GM12878 (cell line): ENCODE measurements around the gene ROCK2. TPM values are rescaled to one million over a fixed set of nuclear protein-coding genes. Genes with fewer than 3 reads are reported as not detected.

Source experiments
- ATAC-seq: fragments of 200-7000 bp; cut with Tn5 transposase; 3 replicates; pipeline ENCODE4 v1.9.1; 2020; ENCODE audit warnings: mild to moderate bottlenecking, moderate library complexity
- BruUV-seq: library from RNA; stranded (reverse); fragments of 400-500 nt; replicated peaks from 2 replicates; lab custom pipeline; 2021; lab: Mats Ljungman, UMichigan
- CTCF ChIA-PET: fragments of 300-600 bp; sonication (Branson Sonifier 250); formaldehyde crosslinking; extraction: SDS; loops from one replicate; lab custom pipeline; 2021; ENCODE audit warnings: inconsistent platforms; lab: Yijun Ruan, JAX
- POLR2A ChIA-PET: fragments of 350-600 bp; formaldehyde crosslinking; extraction: SDS; loops from one replicate; lab custom pipeline; 2021; ENCODE audit warnings: inconsistent platforms; lab: Charles Lee
- RAD21 ChIA-PET: fragments of 300-600 bp; sonication (Branson Sonifier 250); formaldehyde crosslinking; loops from one replicate; lab custom pipeline; 2023; ENCODE audit warnings: antibody characterized with exemption; ENCODE audit not compliant: unreplicated experiment; lab: Charles Lee
- SMC1A ChIA-PET: fragments of 300-600 bp; sonication (Branson Sonifier 250); formaldehyde crosslinking; loops from one replicate; lab custom pipeline; 2023; ENCODE audit not compliant: unreplicated experiment, uncharacterized antibody; lab: Charles Lee
- DNase-seq: peaks from one replicate; pipeline ENCODE4 v3.0.0-alpha.2; 2011; ENCODE audit warnings: low read depth, low spot score
- FAIRE-seq: peaks from 3 replicates; lab custom pipeline; 2011; peaks lifted over from hg19 to GRCh38; lab: Jason Lieb, UNC
- H2AFZ ChIP-seq: 2 replicates; pipeline ENCODE4 v1.6.0; 2011; ENCODE audit warnings: low read depth, low read length, control low read depth; ENCODE audit not compliant: control insufficient read depth
- H3K27ac ChIP-seq: 2 replicates; pipeline ENCODE4 v1.5.1; 2011; ENCODE audit warnings: control low read depth; ENCODE audit not compliant: control insufficient read depth, insufficient read depth
- H3K27me3 ChIP-seq, 2 experiments: replicated peaks in 1 of 2; 2 replicates each; pipeline versions ENCODE4 v1.6.0 to v1.6.1; 2011; ENCODE audit warnings: low read length in 1 of 2; ENCODE audit not compliant: control insufficient read depth in 2 of 2, insufficient read depth in 2 of 2
- H3K36me3 ChIP-seq, 2 experiments: 2 replicates each; pipeline ENCODE4 v1.5.1; 2011; ENCODE audit warnings: low read length in 1 of 2; ENCODE audit not compliant: control insufficient read depth in 2 of 2, insufficient read depth in 2 of 2
- H3K4me1 ChIP-seq: 2 replicates; pipeline ENCODE4 v1.6.1; 2011; ENCODE audit warnings: mild to moderate bottlenecking, low read length, moderate library complexity, mixed read lengths; ENCODE audit not compliant: control insufficient read depth, insufficient read depth
- H3K4me2 ChIP-seq: 2 replicates; pipeline ENCODE4 v1.6.0; 2011; ENCODE audit warnings: control low read depth; ENCODE audit not compliant: control insufficient read depth, insufficient read depth
- H3K4me3 ChIP-seq: fragments of 200-600 bp; sonication (generic); 2 replicates; pipeline ENCODE4 v1.5.1; 2016
- H3K79me2 ChIP-seq: 2 replicates; pipeline ENCODE4 v1.6.0; 2011; ENCODE audit warnings: low read length; ENCODE audit not compliant: control insufficient read depth, insufficient read depth
- H3K9ac ChIP-seq: 2 replicates; pipeline ENCODE4 v1.8.0; 2011; ENCODE audit warnings: low read length, control low read depth, mixed read lengths; ENCODE audit not compliant: control insufficient read depth, insufficient read depth
- H3K9me3 ChIP-seq: replicated peaks from 3 replicates; pipeline ENCODE4 v1.5.1; 2011; ENCODE audit warnings: mild to moderate bottlenecking, low read length; ENCODE audit not compliant: control insufficient read depth, insufficient read depth
- H4K20me1 ChIP-seq: 2 replicates; pipeline ENCODE4 v1.6.0; 2011; ENCODE audit not compliant: control insufficient read depth, insufficient read depth
- ATF2 ChIP-seq: IDR thresholded peaks from 2 replicates; pipeline ENCODE4 v1.6.1; 2012; ENCODE audit warnings: low read length, inconsistent platforms
- BCLAF1 ChIP-seq: fragments of 450-650 bp; IDR thresholded peaks from 2 replicates; pipeline ENCODE4 v1.6.1; 2017; ENCODE audit warnings: antibody characterized with exemption, mild to moderate bottlenecking, moderate library complexity
- BHLHE40 ChIP-seq, 2 experiments: fragments of 450-650 bp in 1 of 2; IDR thresholded peaks; 2 replicates each; pipeline ENCODE4 v1.6.1; 2011 to 2017; ENCODE audit warnings: low read depth in 2 of 2, borderline replicate concordance in 1 of 2, improper control_type of control experiment in 1 of 2, low read length in 1 of 2, mild to moderate bottlenecking in 1 of 2
- CBX3 ChIP-seq: fragments of 200-600 bp; sonication (generic); IDR thresholded peaks from 2 replicates; pipeline ENCODE4 v1.6.1; 2016; ENCODE audit warnings: low read depth, borderline replicate concordance
- E2F4 ChIP-seq: IDR thresholded peaks from 2 replicates; pipeline ENCODE4 v1.6.1; 2012; ENCODE audit warnings: low read depth, low read length, improper control_type of control experiment
- FOXK2 ChIP-seq: fragments of 450-650 bp; IDR thresholded peaks from 2 replicates; pipeline ENCODE4 v1.6.1; 2017; ENCODE audit warnings: mild to moderate bottlenecking, moderate library complexity
- KLF5 ChIP-seq: fragments of 450-650 bp; IDR thresholded peaks from 2 replicates; pipeline ENCODE4 v1.6.1; 2014; ENCODE audit warnings: mild to moderate bottlenecking; ENCODE audit not compliant: partially characterized antibody
- NBN ChIP-seq: fragments of 450-650 bp; IDR thresholded peaks from 2 replicates; pipeline ENCODE4 v1.6.1; 2016
- NKRF ChIP-seq: fragments of 450-650 bp; conservative IDR thresholded peaks from 2 replicates; pipeline ENCODE4 v1.6.1; 2017; ENCODE audit warnings: mild to moderate bottlenecking, moderate library complexity
- PRDM15 ChIP-seq: fragments of 450-650 bp; formaldehyde crosslinking; IDR thresholded peaks from 2 replicates; pipeline ENCODE4 v1.4.0; 2020; ENCODE audit warnings: mild to moderate bottlenecking, moderate library complexity
- TAF1 ChIP-seq: IDR thresholded peaks from 2 replicates; pipeline ENCODE4 v1.6.1; 2011; ENCODE audit warnings: mild to moderate bottlenecking, low read depth, low read length, borderline replicate concordance
- WGBS: methylation state at CpG from one replicate; pipeline ENCODE4 v1.1.6; 2016; ENCODE audit warnings: low lambda C conversion rate; ENCODE audit not compliant: insufficient replicate concordance, insufficient coverage; ENCODE audit errors: missing lambda C conversion rate; 5-methylcytosine and 5-hydroxymethylcytosine counted together
- in situ Hi-C: fragments of 300-500 bp; cut with MboI; formaldehyde crosslinking; loops from 9 replicates; pipeline ENCODE4 v1.14.3; 2018; ENCODE audit warnings: mixed read lengths
- intact Hi-C: fragments of 100-400 bp; cut with micrococcal nuclease; formaldehyde crosslinking; loops from one replicate; pipeline ENCODE4 v1.14.2; 2022; ENCODE audit not compliant: unreplicated experiment
- polyA plus RNA-seq, 11 experiments: library from polyadenylated mRNA; depleted of rRNA in 4 of 11; unstranded in 6 of 11; stranded (reverse) in 5 of 11; fragments of >200 nt; fragmentation: Nextera tagmentation in 4 of 11; fragmentation: Illumina TruSeq in 1 of 11; extraction: Ambion mirVana in 4 of 11; extraction: Trizol in 1 of 11; gene quantifications; 1 replicate in 1 of 11; 2 replicates in 10 of 11; pipeline versions ENCODE4 v1.2.1 to v1.2.3, GENCODE V29; 2011 to 2016; ENCODE audit warnings: inconsistent platforms in 2 of 11, missing spikeins in 2 of 11, low read depth in 1 of 11
- total RNA-seq, 4 experiments: library from RNA; depleted of rRNA in 3 of 4; stranded (reverse); fragments of >200 nt in 3 of 4; fragmentation: Illumina TruSeq in 1 of 4; extraction: Trizol in 1 of 4; gene quantifications; 2 replicates each; pipeline versions ENCODE4 v1.2.1 to v1.2.3, GENCODE V29; 2013 to 2021

ROCK2 gene
- total and polyA plus RNA-seq, 10 of the 15 experiments (the other 5 are each of a cell fraction or from before 2014, with no cell fraction given): 4.6 to 22.1 (median 8.3) TPM

- DNase-seq (no peak), ATAC-seq (no peak), FAIRE-seq (no peak)
- no TSS peak for BruUV-seq
- CTCF ChIA-PET: no interaction called here
- H3K4me3 ChIP-seq: no peak overlapping the region
- peaks cover 5% of the 10 kb centered on the region for H3K79me2 ChIP-seq
- H3K4me2 ChIP-seq: no peak overlapping the region
- WGBS: 76% methylated on average over 7 of the region's 7 CpGs
- intact Hi-C loops (no loop called here), in situ Hi-C loops (no loop called here)
- H3K27ac ChIP-seq: no peak overlapping the region
- RAD21 ChIA-PET: no interaction called here
- H3K36me3 ChIP-seq: no peaks in the 10 kb centered on the region
- H3K27me3 ChIP-seq: no peaks in the 10 kb centered on the region
- H3K4me1 ChIP-seq: no peaks in the 10 kb centered on the region
- no peak for TF ChIP-seq PRDM15 (CRISPR knock-in tag)
- no peak for TF ChIP-seq FOXK2
- no peak for TF ChIP-seq TAF1
- no peak for TF ChIP-seq BCLAF1
- TF ChIP-seq ATF2: no peak
- TF ChIP-seq NBN: no peak
- no peak for TF ChIP-seq NKRF
- TF ChIP-seq BHLHE40 (IDR thresholded peaks at IDR 0.05; ENCODE audit: borderline replicate concordance in 1 of 2, low read depth in 2 of 2, low read length in 1 of 2): no peak
- TF ChIP-seq CBX3: no peak
- no peak for TF ChIP-seq E2F4
- no peak for TF ChIP-seq KLF5
- SMC1A ChIA-PET: interaction anchor here (0.6 to 1.0 kb wide), 2 partner anchors 15 to 220 kb away, joined by 3 to 5 read pairs; no protein-coding TSS in a partner anchor
- H3K9me3 ChIP-seq: no peaks in the 10 kb centered on the region
- no peaks in the 10 kb centered on the region for H4K20me1 ChIP-seq
- H3K9ac ChIP-seq: no peak overlapping the region
- POLR2A ChIA-PET: no interaction called here
- H2AFZ ChIP-seq: no peak overlapping the region
Measured at GRCh38 chr2:11311543-11311942, 32.9 kb downstream of the ROCK2 start.
